ENCODE measurements around the gene POLK. TPM values are rescaled to one million over a fixed set of nuclear protein-coding genes. Genes with fewer than 3 reads are reported as not detected.

The POLK gene
- total and polyA plus RNA-seq, 2 of the 13 experiments (the other 11 are each of a cell fraction or from before 2014, with no cell fraction given): 8.6 to 11.7 TPM

DNA sequence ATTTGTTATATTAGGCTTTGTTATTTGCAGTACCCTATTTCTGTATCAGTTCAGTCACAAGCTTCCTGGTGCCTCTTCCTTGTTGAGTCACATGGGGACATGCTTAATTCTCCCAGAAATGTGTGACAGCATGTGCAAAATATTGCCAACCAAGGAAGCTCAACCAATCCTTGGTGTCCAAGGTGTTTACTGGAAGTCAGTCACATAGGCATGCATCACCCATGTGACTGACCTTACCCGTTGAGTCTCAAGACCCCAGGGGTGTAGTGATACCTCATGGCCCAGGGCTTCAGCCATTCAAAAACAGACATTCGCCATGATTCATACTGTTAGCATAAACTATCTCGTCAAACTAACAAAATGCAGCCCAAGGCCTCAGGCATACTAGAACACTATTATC lies 90.3 kb downstream of the POLK start:
- Histone ChIP-seq H2AFZ (ENCODE audit: low read length) (no peak overlapping the region), H3K27me3 (ENCODE audit: control insufficient read depth in 1 of 2, insufficient read depth in 2 of 2, low read length in 2 of 2) (no peaks in the 10 kb centered on the region), H3K27ac (ENCODE audit: extremely low read length, insufficient read depth, low read length) (no peak overlapping the region), H4K20me1 (ENCODE audit: insufficient read depth, low read length) (no peaks in the 10 kb centered on the region), H3K9me3 (ENCODE audit: low read length) (no peaks in the 10 kb centered on the region), H3K4me1 (ENCODE audit: insufficient read depth, low read length) (no peaks in the 10 kb centered on the region), H3K4me3 (replicated peaks in 1 of 3; ENCODE audit: insufficient read depth in 1 of 3, low read depth in 2 of 3, low read length in 3 of 3) (no peak overlapping the region), H3K79me2 (ENCODE audit: insufficient read depth, low read length) (no peaks in the 10 kb centered on the region), H3K9ac (ENCODE audit: insufficient read depth, low read depth, low read length) (no peak overlapping the region), H3K36me3 (replicated peaks in 1 of 2; ENCODE audit: control insufficient read depth in 1 of 2, insufficient read depth in 2 of 2, low read length in 2 of 2) (no peaks in the 10 kb centered on the region), H3K4me2 (ENCODE audit: low read depth, low read length) (no peak overlapping the region)
- FAIRE-seq (no peak), DNase-seq (ENCODE audit: low spot score) (no peak), ATAC-seq (no peak)
- intact Hi-C loops (cut with micrococcal nuclease; ENCODE audit: unreplicated experiment): no loop called here
- POLR2A ChIA-PET: no interaction called here
- CTCF ChIA-PET (ENCODE audit: low intra/inter-chr PET ratio, low total read pairs): no interaction called here
- BruUV-seq (replicated peaks): no TSS peak
- in situ Hi-C loops (cut with HindIII; ENCODE audit: extremely low pct_ligation_motif_present, low pct_unique_long_range_greater_than_20kb): no loop called here
- TF ChIP-seq, protein P1, sequence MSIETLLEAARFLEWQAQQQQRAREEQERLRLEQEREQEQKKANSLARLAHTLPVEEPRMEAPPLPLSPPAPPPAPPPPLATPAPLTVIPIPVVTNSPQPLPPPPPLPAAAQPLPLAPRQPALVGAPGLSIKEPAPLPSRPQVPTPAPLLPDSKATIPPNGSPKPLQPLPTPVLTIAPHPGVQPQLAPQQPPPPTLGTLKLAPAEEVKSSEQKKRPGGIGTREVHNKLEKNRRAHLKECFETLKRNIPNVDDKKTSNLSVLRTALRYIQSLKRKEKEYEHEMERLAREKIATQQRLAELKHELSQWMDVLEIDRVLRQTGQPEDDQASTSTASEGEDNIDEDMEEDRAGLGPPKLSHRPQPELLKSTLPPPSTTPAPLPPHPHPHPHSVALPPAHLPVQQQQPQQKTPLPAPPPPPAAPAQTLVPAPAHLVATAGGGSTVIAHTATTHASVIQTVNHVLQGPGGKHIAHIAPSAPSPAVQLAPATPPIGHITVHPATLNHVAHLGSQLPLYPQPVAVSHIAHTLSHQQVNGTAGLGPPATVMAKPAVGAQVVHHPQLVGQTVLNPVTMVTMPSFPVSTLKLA (IDR thresholded peaks at IDR 0.05): peak; percentile 13; the same call in 1 of the 2 replicates
- TF ChIP-seq CENPX (CRISPR knock-in tag; IDR thresholded peaks at IDR 0.05): no peak
- 97% methylated on average over 3 of the region's 3 CpGs for WGBS (ENCODE audit: low lambda C conversion rate)

DNA sequence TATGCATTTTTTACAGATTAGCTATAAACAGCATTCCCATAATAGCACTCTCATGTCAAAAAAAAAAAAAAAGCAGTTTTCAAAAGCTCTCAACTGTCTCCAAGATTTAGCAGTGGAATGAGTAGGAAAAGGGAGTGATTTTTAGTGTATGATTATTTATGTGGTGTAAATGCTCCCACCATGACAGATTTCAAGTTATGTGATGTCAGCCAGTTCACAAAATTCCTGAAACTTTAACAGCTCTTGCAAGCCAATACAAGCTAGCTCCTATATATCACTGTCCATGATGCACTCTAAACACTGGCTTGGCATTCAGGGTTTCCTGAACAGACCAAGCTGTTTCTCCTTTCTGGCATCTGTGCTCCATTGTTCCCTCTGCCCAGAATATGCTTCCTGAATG lies 91.7 kb downstream of the POLK start:
- Histone ChIP-seq H3K9ac (ENCODE audit: insufficient read depth, low read depth, low read length) (no peak overlapping the region), H4K20me1 (ENCODE audit: insufficient read depth, low read length) (no peaks in the 10 kb centered on the region), H3K79me2 (ENCODE audit: insufficient read depth, low read length) (no peaks in the 10 kb centered on the region), H3K4me2 (ENCODE audit: low read depth, low read length) (no peak overlapping the region), H3K4me3 (replicated peaks in 1 of 3; ENCODE audit: insufficient read depth in 1 of 3, low read depth in 2 of 3, low read length in 3 of 3) (no peak overlapping the region), H3K36me3 (replicated peaks in 1 of 2; ENCODE audit: control insufficient read depth in 1 of 2, insufficient read depth in 2 of 2, low read length in 2 of 2) (no peaks in the 10 kb centered on the region), H3K27ac (ENCODE audit: extremely low read length, insufficient read depth, low read length) (no peak overlapping the region), H3K27me3 (ENCODE audit: control insufficient read depth in 1 of 2, insufficient read depth in 2 of 2, low read length in 2 of 2) (no peaks in the 10 kb centered on the region), H3K4me1 (ENCODE audit: insufficient read depth, low read length) (no peaks in the 10 kb centered on the region), H3K9me3 (ENCODE audit: low read length) (no peaks in the 10 kb centered on the region), H2AFZ (ENCODE audit: low read length) (no peak overlapping the region)
- ChIA-PET POLR2A (no interaction called here), CTCF (ENCODE audit: low intra/inter-chr PET ratio, low total read pairs) (no interaction called here)
- no peak for DNase-seq (ENCODE audit: low spot score)
- intact Hi-C loops (cut with micrococcal nuclease; ENCODE audit: unreplicated experiment): no loop called here
- in situ Hi-C loops (cut with HindIII; ENCODE audit: extremely low pct_ligation_motif_present, low pct_unique_long_range_greater_than_20kb): no loop called here
- no peak for ATAC-seq
- no TSS peak for BruUV-seq (replicated peaks)
- no peak for FAIRE-seq
- TF ChIP-seq, protein P2, sequence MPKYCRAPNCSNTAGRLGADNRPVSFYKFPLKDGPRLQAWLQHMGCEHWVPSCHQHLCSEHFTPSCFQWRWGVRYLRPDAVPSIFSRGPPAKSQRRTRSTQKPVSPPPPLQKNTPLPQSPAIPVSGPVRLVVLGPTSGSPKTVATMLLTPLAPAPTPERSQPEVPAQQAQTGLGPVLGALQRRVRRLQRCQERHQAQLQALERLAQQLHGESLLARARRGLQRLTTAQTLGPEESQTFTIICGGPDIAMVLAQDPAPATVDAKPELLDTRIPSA (CRISPR knock-in tag; IDR thresholded peaks at IDR 0.05; ENCODE audit: borderline replicate concordance): no peak
- TF ChIP-seq, protein P3, sequence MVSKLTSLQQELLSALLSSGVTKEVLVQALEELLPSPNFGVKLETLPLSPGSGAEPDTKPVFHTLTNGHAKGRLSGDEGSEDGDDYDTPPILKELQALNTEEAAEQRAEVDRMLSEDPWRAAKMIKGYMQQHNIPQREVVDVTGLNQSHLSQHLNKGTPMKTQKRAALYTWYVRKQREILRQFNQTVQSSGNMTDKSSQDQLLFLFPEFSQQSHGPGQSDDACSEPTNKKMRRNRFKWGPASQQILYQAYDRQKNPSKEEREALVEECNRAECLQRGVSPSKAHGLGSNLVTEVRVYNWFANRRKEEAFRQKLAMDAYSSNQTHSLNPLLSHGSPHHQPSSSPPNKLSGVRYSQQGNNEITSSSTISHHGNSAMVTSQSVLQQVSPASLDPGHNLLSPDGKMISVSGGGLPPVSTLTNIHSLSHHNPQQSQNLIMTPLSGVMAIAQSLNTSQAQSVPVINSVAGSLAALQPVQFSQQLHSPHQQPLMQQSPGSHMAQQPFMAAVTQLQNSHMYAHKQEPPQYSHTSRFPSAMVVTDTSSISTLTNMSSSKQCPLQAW (CRISPR knock-in tag; IDR thresholded peaks at IDR 0.05): no peak
- TF ChIP-seq, protein P4, sequence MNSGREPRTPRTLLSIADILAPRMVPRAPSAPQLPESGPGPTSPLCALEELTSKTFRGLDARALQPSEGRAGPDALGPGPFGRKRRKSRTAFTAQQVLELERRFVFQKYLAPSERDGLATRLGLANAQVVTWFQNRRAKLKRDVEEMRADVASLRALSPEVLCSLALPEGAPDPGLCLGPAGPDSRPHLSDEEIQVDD (CRISPR knock-in tag; IDR thresholded peaks at IDR 0.05; ENCODE audit: borderline replicate concordance): no peak
- TF ChIP-seq, protein P5, sequence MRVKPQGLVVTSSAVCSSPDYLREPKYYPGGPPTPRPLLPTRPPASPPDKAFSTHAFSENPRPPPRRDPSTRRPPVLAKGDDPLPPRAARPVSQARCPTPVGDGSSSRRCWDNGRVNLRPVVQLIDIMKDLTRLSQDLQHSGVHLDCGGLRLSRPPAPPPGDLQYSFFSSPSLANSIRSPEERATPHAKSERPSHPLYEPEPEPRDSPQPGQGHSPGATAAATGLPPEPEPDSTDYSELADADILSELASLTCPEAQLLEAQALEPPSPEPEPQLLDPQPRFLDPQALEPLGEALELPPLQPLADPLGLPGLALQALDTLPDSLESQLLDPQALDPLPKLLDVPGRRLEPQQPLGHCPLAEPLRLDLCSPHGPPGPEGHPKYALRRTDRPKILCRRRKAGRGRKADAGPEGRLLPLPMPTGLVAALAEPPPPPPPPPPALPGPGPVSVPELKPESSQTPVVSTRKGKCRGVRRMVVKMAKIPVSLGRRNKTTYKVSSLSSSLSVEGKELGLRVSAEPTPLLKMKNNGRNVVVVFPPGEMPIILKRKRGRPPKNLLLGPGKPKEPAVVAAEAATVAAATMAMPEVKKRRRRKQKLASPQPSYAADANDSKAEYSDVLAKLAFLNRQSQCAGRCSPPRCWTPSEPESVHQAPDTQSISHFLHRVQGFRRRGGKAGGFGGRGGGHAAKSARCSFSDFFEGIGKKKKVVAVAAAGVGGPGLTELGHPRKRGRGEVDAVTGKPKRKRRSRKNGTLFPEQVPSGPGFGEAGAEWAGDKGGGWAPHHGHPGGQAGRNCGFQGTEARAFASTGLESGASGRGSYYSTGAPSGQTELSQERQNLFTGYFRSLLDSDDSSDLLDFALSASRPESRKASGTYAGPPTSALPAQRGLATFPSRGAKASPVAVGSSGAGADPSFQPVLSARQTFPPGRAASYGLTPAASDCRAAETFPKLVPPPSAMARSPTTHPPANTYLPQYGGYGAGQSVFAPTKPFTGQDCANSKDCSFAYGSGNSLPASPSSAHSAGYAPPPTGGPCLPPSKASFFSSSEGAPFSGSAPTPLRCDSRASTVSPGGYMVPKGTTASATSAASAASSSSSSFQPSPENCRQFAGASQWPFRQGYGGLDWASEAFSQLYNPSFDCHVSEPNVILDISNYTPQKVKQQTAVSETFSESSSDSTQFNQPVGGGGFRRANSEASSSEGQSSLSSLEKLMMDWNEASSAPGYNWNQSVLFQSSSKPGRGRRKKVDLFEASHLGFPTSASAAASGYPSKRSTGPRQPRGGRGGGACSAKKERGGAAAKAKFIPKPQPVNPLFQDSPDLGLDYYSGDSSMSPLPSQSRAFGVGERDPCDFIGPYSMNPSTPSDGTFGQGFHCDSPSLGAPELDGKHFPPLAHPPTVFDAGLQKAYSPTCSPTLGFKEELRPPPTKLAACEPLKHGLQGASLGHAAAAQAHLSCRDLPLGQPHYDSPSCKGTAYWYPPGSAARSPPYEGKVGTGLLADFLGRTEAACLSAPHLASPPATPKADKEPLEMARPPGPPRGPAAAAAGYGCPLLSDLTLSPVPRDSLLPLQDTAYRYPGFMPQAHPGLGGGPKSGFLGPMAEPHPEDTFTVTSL (CRISPR knock-in tag; IDR thresholded peaks at IDR 0.05; ENCODE audit: borderline replicate concordance): no peak
- no peak for TF ChIP-seq ZNF569 (CRISPR knock-in tag; IDR thresholded peaks at IDR 0.05; ENCODE audit: borderline replicate concordance)
- no peak for TF ChIP-seq ZBTB7A (CRISPR knock-in tag; IDR thresholded peaks at IDR 0.05)
